K562 (cell line): ENCODE data around the gene TXNIP. TPM values are rescaled to one million over a fixed set of nuclear protein-coding genes. Genes with fewer than 3 reads are reported as not detected.

ENCODE experiments used
- ASH1L ChIP-seq: fragments of 450-650 bp; IDR thresholded peaks from 2 replicates; pipeline ENCODE4 v1.6.1; 2018; ENCODE audit warnings: borderline replicate concordance, mild to moderate bottlenecking, low read depth; ENCODE audit not compliant: partially characterized antibody
- BCOR ChIP-seq: fragments of 450-650 bp; IDR thresholded peaks from 2 replicates; pipeline ENCODE4 v1.6.1; 2016
- CAMTA2 ChIP-seq: fragments of 250-450 bp; sonication (Bioruptor Pico); conservative IDR thresholded peaks from 2 replicates; pipeline ENCODE4 v1.5.1; 2022
- CBFA2T3 ChIP-seq: fragments of 450-650 bp; IDR thresholded peaks from 2 replicates; pipeline ENCODE4 v1.6.1; 2017
- CBX8 ChIP-seq: fragments of 200-600 bp; sonication (generic); IDR thresholded peaks from 2 replicates; pipeline ENCODE4 v1.6.1; 2012; ENCODE audit warnings: borderline replicate concordance, mixed run types, low read depth, mild to moderate bottlenecking, moderate library complexity, mixed read lengths, low read length, control low read depth, inconsistent platforms; ENCODE audit not compliant: poor library complexity, severe bottlenecking; ENCODE audit errors: extremely low read depth
- FOXJ2 ChIP-seq: fragments of 200-800 bp; sonication (Bioruptor generic); IDR thresholded peaks from 2 replicates; pipeline ENCODE4 v1.6.1; 2016; ENCODE audit warnings: missing genetic modification characterization, missing compliant biosample characterization
- FOXM1 ChIP-seq, 2 experiments: fragments of 450-650 bp in 1 of 2; sonication (generic) in 1 of 2; formaldehyde crosslinking in 1 of 2; IDR thresholded peaks; 2 replicates each; pipeline versions ENCODE4 v1.6.1 to v1.9.0; 2017 to 2022; ENCODE audit warnings: low read depth in 2 of 2, mild to moderate bottlenecking in 2 of 2, missing genetic modification reagents in 1 of 2, moderate library complexity in 1 of 2
- GATAD2B ChIP-seq: fragments of 450-650 bp; IDR thresholded peaks from 2 replicates; pipeline ENCODE4 v1.6.1; 2017; ENCODE audit warnings: mild to moderate bottlenecking, borderline replicate concordance
- HDGF ChIP-seq: fragments of 450-650 bp; IDR thresholded peaks from 2 replicates; pipeline ENCODE4 v1.6.1; 2016
- HEY1 ChIP-seq: fragments of 250-450 bp; sonication (Bioruptor Pico); IDR thresholded peaks from 2 replicates; pipeline ENCODE4 v1.5.0; 2020; ENCODE audit warnings: mild to moderate bottlenecking, moderate library complexity, borderline replicate concordance
- HMG20B ChIP-seq: fragments of 250-450 bp; sonication (Bioruptor Pico); IDR thresholded peaks from 2 replicates; pipeline ENCODE4 v1.5.0; 2021; ENCODE audit warnings: mild to moderate bottlenecking
- MEIS2 ChIP-seq: fragments of 450-650 bp; IDR thresholded peaks from 2 replicates; pipeline ENCODE4 v1.6.1; 2014; ENCODE audit warnings: mild to moderate bottlenecking; ENCODE audit not compliant: partially characterized antibody
- MIER1 ChIP-seq: fragments of 450-650 bp; IDR thresholded peaks from 2 replicates; pipeline ENCODE4 v1.6.1; 2016; ENCODE audit warnings: antibody characterized with exemption, mild to moderate bottlenecking, low read depth
- NFE2L1 ChIP-seq: fragments of 450-650 bp; IDR thresholded peaks from 2 replicates; pipeline ENCODE4 v1.6.1; 2016; ENCODE audit warnings: missing genetic modification characterization, low read depth, mild to moderate bottlenecking, missing compliant biosample characterization, moderate library complexity, borderline replicate concordance
- POLR3G ChIP-seq: IDR thresholded peaks from 2 replicates; pipeline ENCODE4 v1.6.1; 2011; ENCODE audit not compliant: insufficient read length, insufficient replicate concordance; ENCODE audit errors: extremely low read depth
- PTBP1 ChIP-seq: fragments of 200-400 bp; formaldehyde crosslinking; IDR thresholded peaks from 2 replicates; pipeline ENCODE4 v1.6.1; 2017; ENCODE audit warnings: low read depth, low read length
- RBM34 ChIP-seq: fragments of 200-400 bp; formaldehyde crosslinking; IDR thresholded peaks from 2 replicates; pipeline ENCODE4 v1.6.1; 2018; ENCODE audit warnings: low read length, borderline replicate concordance; ENCODE audit not compliant: insufficient read depth
- SIN3B ChIP-seq: fragments of 450-650 bp; IDR thresholded peaks from 2 replicates; pipeline ENCODE4 v1.6.1; 2017; ENCODE audit warnings: low read depth, mild to moderate bottlenecking, moderate library complexity
- SRSF3 ChIP-seq: fragments of 200-400 bp; formaldehyde crosslinking; IDR thresholded peaks from 2 replicates; pipeline ENCODE4 v1.6.1; 2016; ENCODE audit warnings: mild to moderate bottlenecking, low read length, moderate library complexity; ENCODE audit not compliant: insufficient read depth
- TCFL5 ChIP-seq: fragments of 250-450 bp; sonication (Bioruptor Pico); conservative IDR thresholded peaks from 2 replicates; pipeline ENCODE4 v1.6.1; 2021; ENCODE audit warnings: mild to moderate bottlenecking, moderate library complexity, matching md5 sums
- ZBTB1 ChIP-seq: sonication (generic); formaldehyde crosslinking; IDR thresholded peaks from 2 replicates; pipeline ENCODE4 v1.8.1; 2023; ENCODE audit warnings: missing genetic modification reagents, low read depth, mild to moderate bottlenecking, borderline replicate concordance
- ZBTB8A ChIP-seq: fragments of 450-650 bp; IDR thresholded peaks from 2 replicates; pipeline ENCODE4 v1.6.1; 2018; ENCODE audit warnings: mild to moderate bottlenecking, moderate library complexity; ENCODE audit not compliant: partially characterized antibody
- ZNF347 ChIP-seq: fragments of 450-650 bp; formaldehyde crosslinking; IDR thresholded peaks from 2 replicates; pipeline ENCODE4 v1.4.0; 2020; ENCODE audit warnings: low read depth, mild to moderate bottlenecking, moderate library complexity
- ZNF444 ChIP-seq: fragments of 250-450 bp; sonication (Bioruptor Pico); IDR thresholded peaks from 2 replicates; pipeline ENCODE4 v1.4.0; 2020; ENCODE audit warnings: mild to moderate bottlenecking, moderate library complexity
- polyA plus RNA-seq, 8 experiments: library from polyadenylated mRNA; depleted of rRNA in 4 of 8; stranded (reverse) in 5 of 8; unstranded in 3 of 8; fragments of >200 nt; fragmentation: Nextera tagmentation in 2 of 8; fragmentation: Illumina TruSeq in 1 of 8; extraction: Ambion mirVana in 2 of 8; extraction: Trizol in 1 of 8; gene quantifications; 2 replicates each; pipeline versions ENCODE4 v1.2.1 to v1.2.3, GENCODE V29; 2011 to 2014; ENCODE audit warnings: inconsistent platforms in 1 of 8, missing spikeins in 1 of 8
- total RNA-seq, 7 experiments: library from RNA; depleted of rRNA in 6 of 7; stranded (reverse); fragments of >200 nt in 6 of 7; fragmentation: Illumina TruSeq in 2 of 7; extraction: Trizol in 2 of 7; gene quantifications; 2 replicates each; pipeline versions ENCODE4 v1.2.1 to v1.2.3, GENCODE V29; 2011 to 2021; ENCODE audit warnings: low replicate concordance in 1 of 7
- TF ChIP-seq, protein P1 (sequence below), 3 experiments: IDR thresholded peaks in 2 of 3; conservative IDR thresholded peaks in 1 of 3; 2 replicates each; pipeline ENCODE4 v1.5.1; 2011 to 2012; ENCODE audit warnings: low read length in 3 of 3, mild to moderate bottlenecking in 3 of 3, control low read depth in 2 of 3, improper control_type of control experiment in 1 of 3, inconsistent platforms in 1 of 3, low read depth in 1 of 3, mixed read lengths in 1 of 3, moderate library complexity in 1 of 3; ENCODE audit not compliant: insufficient read depth in 2 of 3
- TF ChIP-seq, protein P2 (sequence below): fragments of 450-650 bp; formaldehyde crosslinking; IDR thresholded peaks from 2 replicates; pipeline ENCODE4 v1.4.0; 2022; ENCODE audit warnings: missing genetic modification characterization

The TXNIP gene
- total and polyA plus RNA-seq, 9 of the 15 experiments (the other 6 are each of a cell fraction or from before 2014, with no cell fraction given), result 120 to 499 (median 257) TPM

DNA sequence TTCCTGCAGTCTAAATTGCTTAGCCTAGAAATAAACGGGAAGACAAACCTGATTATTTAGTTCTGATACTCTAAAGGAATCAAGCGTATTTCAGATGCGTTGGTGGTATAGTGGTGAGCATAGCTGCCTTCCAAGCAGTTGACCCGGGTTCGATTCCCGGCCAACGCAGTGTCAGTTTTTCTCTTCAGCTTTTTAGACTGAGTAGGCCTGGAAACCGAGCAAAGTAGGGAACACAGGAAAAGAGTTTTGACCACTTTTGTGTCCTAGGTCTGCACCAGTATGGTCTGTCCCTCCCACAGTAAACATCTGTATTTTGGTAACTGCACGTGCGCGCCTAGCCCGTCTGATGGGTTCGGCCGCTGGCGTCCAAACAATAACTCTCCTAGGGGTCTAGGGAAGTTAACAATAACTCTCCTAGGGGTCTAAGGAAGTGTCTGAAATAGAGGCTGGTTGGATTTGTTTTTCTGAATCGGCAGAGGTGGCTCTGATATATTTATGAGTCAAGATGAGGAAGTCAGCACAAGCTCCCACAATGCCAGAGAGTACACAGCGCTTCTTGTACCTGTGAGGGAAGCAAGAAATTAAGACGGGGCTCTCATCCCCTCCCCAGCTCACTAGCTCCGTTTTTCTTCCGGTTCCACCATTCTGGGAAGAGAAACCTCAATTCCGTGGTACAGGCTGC is 40.7 kb upstream of the TXNIP start (continued):
- TF ChIP-seq TCFL5, result no peak
- 0 out of 2 replicates have a peak, but pooled peaks have one; percentile 34 for TF ChIP-seq PTBP1
- TF ChIP-seq NFE2L1 (tag), result no peak
- TF ChIP-seq CAMTA2 (CRISPR knock-in tag), result no peak
- no peak for TF ChIP-seq RBM34
- no peak for TF ChIP-seq SIN3B
- no peak for TF ChIP-seq ZNF444
- TF ChIP-seq, protein P1, sequence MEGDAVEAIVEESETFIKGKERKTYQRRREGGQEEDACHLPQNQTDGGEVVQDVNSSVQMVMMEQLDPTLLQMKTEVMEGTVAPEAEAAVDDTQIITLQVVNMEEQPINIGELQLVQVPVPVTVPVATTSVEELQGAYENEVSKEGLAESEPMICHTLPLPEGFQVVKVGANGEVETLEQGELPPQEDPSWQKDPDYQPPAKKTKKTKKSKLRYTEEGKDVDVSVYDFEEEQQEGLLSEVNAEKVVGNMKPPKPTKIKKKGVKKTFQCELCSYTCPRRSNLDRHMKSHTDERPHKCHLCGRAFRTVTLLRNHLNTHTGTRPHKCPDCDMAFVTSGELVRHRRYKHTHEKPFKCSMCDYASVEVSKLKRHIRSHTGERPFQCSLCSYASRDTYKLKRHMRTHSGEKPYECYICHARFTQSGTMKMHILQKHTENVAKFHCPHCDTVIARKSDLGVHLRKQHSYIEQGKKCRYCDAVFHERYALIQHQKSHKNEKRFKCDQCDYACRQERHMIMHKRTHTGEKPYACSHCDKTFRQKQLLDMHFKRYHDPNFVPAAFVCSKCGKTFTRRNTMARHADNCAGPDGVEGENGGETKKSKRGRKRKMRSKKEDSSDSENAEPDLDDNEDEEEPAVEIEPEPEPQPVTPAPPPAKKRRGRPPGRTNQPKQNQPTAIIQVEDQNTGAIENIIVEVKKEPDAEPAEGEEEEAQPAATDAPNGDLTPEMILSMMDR (IDR thresholded peaks at IDR 0.05 in 2 of 3, conservative IDR thresholded peaks at IDR 0.05 in 1 of 3; ENCODE audit: insufficient read depth in 2 of 3, low read depth in 1 of 3, low read length in 3 of 3), result no peak
- peak; percentile 77; the same call in 1 of the 2 replicates for TF ChIP-seq FOXJ2
- TF ChIP-seq POLR3G, result peak; percentile 88
- TF ChIP-seq CBX8, result no peak
- no peak for TF ChIP-seq CBFA2T3
- no peak for TF ChIP-seq BCOR
- TF ChIP-seq ZNF347 (CRISPR knock-in tag), result no peak
- no peak for TF ChIP-seq HEY1
- peak; percentile 14 for TF ChIP-seq MEIS2
- no peak for TF ChIP-seq HDGF
- TF ChIP-seq ASH1L, result no peak
- TF ChIP-seq HMG20B (CRISPR knock-in tag), result no peak
- TF ChIP-seq SRSF3, result no peak
- TF ChIP-seq FOXM1 (IDR thresholded peaks at IDR 0.05; ENCODE audit: low read depth), result no peak
- no peak for TF ChIP-seq FOXM1 (CRISPR knock-in tag; IDR thresholded peaks at IDR 0.05; ENCODE audit: low read depth)
- no peak for TF ChIP-seq ZBTB1 (CRISPR knock-in tag)
- no peak; the same call in 1 of the 2 replicates for TF ChIP-seq GATAD2B
- TF ChIP-seq ZBTB8A, result peak; percentile 87
- TF ChIP-seq MIER1, result no peak
- TF ChIP-seq, protein P2, sequence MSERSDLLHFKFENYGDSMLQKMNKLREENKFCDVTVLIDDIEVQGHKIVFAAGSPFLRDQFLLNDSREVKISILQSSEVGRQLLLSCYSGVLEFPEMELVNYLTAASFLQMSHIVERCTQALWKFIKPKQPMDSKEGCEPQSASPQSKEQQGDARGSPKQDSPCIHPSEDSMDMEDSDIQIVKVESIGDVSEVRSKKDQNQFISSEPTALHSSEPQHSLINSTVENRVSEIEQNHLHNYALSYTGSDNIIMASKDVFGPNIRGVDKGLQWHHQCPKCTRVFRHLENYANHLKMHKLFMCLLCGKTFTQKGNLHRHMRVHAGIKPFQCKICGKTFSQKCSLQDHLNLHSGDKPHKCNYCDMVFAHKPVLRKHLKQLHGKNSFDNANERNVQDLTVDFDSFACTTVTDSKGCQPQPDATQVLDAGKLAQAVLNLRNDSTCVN (CRISPR knock-in tag), result 0 out of 2 replicates have a peak, but pooled peaks have one; percentile 28
